Measurements from ENCODE around the gene SNTA1.

SNTA1 gene

DNA sequence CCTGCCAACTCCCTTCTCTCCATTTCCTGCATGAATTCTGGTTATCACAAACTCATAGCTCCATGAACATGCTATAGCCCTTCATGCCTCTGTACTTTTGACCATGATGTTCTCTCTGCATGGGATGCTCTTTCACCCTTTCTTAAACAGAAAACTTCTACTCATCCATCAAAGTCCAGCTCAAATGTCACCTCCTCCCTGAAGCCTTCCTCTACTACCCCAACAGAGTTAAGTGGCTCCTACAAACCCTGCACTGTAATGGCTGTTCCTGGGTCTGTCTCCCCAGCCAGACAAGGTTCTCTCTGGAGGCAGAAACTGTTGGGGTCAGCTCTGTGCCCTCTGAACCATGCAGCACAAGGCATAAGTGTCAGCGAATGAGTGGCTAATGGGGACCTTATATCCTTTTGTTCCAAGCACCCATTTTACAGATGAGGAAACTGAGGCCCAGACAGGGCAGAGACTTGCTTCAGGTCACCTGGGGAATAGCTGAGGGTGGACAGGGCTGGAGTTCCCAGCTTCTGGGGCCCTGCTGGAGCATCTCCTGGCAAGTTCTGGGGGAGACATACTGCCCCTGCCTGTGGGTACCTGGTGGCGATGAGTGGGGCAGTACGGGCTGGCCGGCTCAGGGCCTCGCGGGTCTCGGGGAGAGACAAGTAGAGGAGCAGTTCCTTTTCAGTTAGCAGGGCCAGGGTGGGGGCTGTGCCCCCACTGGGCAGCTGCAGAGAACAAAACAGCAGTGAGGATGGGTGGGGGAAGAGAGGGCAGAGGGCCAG is 31.7 kb downstream of the SNTA1 start:
- peaks cover 1% of the 10 kb centered on the region for H3K79me1 ChIP-seq (ENCODE audit: low read depth, low read length)
- no peak overlapping the region for H3K27ac ChIP-seq (replicated peaks; ENCODE audit: low read length)
- WGBS, 2 donors (ENCODE audit: extremely low coverage in 2 of 2, insufficient read length in 2 of 2, insufficient replicate concordance in 1 of 2): no CpG with 5 or more reads among the region's 7 CpGs
- DNase-seq (ENCODE audit: low spot score): no peak
- H4K91ac ChIP-seq (ENCODE audit: low read depth, low read length, poor library complexity): no peak overlapping the region
- no peak overlapping the region for H3K4ac ChIP-seq (ENCODE audit: low read length)
- H2AK5ac ChIP-seq (ENCODE audit: low read depth, low read length): peak overlapping the region; percentile 19
- H3K4me1 ChIP-seq (ENCODE audit: control insufficient read depth in 2 of 2, insufficient read depth in 1 of 2, low read depth in 1 of 2, low read length in 2 of 2): peaks cover 0 to 2% of the 10 kb centered on the region in 2 donors
- no peak overlapping the region for H4K8ac ChIP-seq (ENCODE audit: low read depth, low read length)
- no peak overlapping the region for H3K23ac ChIP-seq (ENCODE audit: low read depth, low read length, poor library complexity)
- no peak overlapping the region for H3K4me3 ChIP-seq (ENCODE audit: low read length in 2 of 2)
- no peak overlapping the region for H3K18ac ChIP-seq (ENCODE audit: low read length)
- H3K9me3 ChIP-seq (replicated peaks in 1 of 2; ENCODE audit: control insufficient read depth in 2 of 2, insufficient read depth in 1 of 2, low read depth in 1 of 2, low read length in 2 of 2): peaks cover 2 to 6% of the 10 kb centered on the region in 2 donors
- no peak overlapping the region for H2BK15ac ChIP-seq (ENCODE audit: low read length)
- H2BK120ac ChIP-seq (ENCODE audit: low read depth, low read length): no peak overlapping the region
- no peaks in the 10 kb centered on the region for H3K27me3 ChIP-seq (ENCODE audit: control insufficient read depth in 3 of 3, insufficient read depth in 3 of 3, low read depth in 1 of 3, low read length in 3 of 3)
- H2AFZ ChIP-seq (ENCODE audit: low read length): no peak overlapping the region
- H2BK5ac ChIP-seq (ENCODE audit: low read length): no peak overlapping the region
- no peak overlapping the region for H2BK12ac ChIP-seq (ENCODE audit: low read length)
- no peak overlapping the region for H3K9ac ChIP-seq (ENCODE audit: low read depth, low read length, poor library complexity)
- H3K14ac ChIP-seq (ENCODE audit: low read length): no peak overlapping the region
- H3K36me3 ChIP-seq (replicated peaks in 1 of 2; ENCODE audit: control insufficient read depth in 2 of 2, insufficient read depth in 2 of 2, low read length in 2 of 2): peaks cover 10 to 31% of the 10 kb centered on the region in 2 donors
- H3K4me2 ChIP-seq (ENCODE audit: insufficient read depth, low read length, poor library complexity, severe bottlenecking): no peak overlapping the region

GRCh38 chr20:33411242-33411641 is 32.3 kb downstream of the SNTA1 start:
- Histone ChIP-seq H3K23ac (ENCODE audit: low read depth, low read length, poor library complexity) (no peak overlapping the region), H2BK5ac (ENCODE audit: low read length) (no peak overlapping the region), H2AK5ac (ENCODE audit: low read depth, low read length) (no peak overlapping the region), H3K36me3 (replicated peaks in 1 of 2; ENCODE audit: control insufficient read depth in 2 of 2, insufficient read depth in 2 of 2, low read length in 2 of 2) (peaks cover 10 to 34% of the 10 kb centered on the region in 2 donors), H3K4me3 (ENCODE audit: low read length in 2 of 2) (no peak overlapping the region), H3K4me1 (ENCODE audit: control insufficient read depth in 2 of 2, insufficient read depth in 1 of 2, low read depth in 1 of 2, low read length in 2 of 2) (peaks cover 0 to 2% of the 10 kb centered on the region in 2 donors), H4K91ac (ENCODE audit: low read depth, low read length, poor library complexity) (no peak overlapping the region), H3K14ac (ENCODE audit: low read length) (no peak overlapping the region), H3K4me2 (ENCODE audit: insufficient read depth, low read length, poor library complexity, severe bottlenecking) (no peak overlapping the region), H3K79me1 (ENCODE audit: low read depth, low read length) (peaks cover 1% of the 10 kb centered on the region), H3K9me3 (replicated peaks in 1 of 2; ENCODE audit: control insufficient read depth in 2 of 2, insufficient read depth in 1 of 2, low read depth in 1 of 2, low read length in 2 of 2) (peaks cover 2 to 6% of the 10 kb centered on the region in 2 donors), H3K18ac (ENCODE audit: low read length) (no peak overlapping the region), H4K8ac (ENCODE audit: low read depth, low read length) (no peak overlapping the region), H3K4ac (ENCODE audit: low read length) (no peak overlapping the region), H2BK12ac (ENCODE audit: low read length) (no peak overlapping the region), H2AFZ (ENCODE audit: low read length) (no peak overlapping the region), H2BK15ac (ENCODE audit: low read length) (no peak overlapping the region), H3K9ac (ENCODE audit: low read depth, low read length, poor library complexity) (no peak overlapping the region), H2BK120ac (ENCODE audit: low read depth, low read length) (no peak overlapping the region), H3K27me3 (ENCODE audit: control insufficient read depth in 3 of 3, insufficient read depth in 3 of 3, low read depth in 1 of 3, low read length in 3 of 3) (no peaks in the 10 kb centered on the region), H3K27ac (replicated peaks; ENCODE audit: low read length) (no peak overlapping the region)
- WGBS, 2 donors (ENCODE audit: extremely low coverage in 2 of 2, insufficient read length in 2 of 2, insufficient replicate concordance in 1 of 2): no CpG with 5 or more reads among the region's 7 CpGs
- DNase-seq (ENCODE audit: low spot score): no peak

GRCh38 chr20:33410081-33410742 is 33.4 kb downstream of the SNTA1 start:
- H4K8ac ChIP-seq (ENCODE audit: low read depth, low read length): peak overlapping the region; percentile 3
- no CpG with 5 or more reads among the region's 15 CpGs for WGBS, 2 donors (ENCODE audit: extremely low coverage in 2 of 2, insufficient read length in 2 of 2, insufficient replicate concordance in 1 of 2)

More at GRCh38 chr20:33410081-33410742, 33.4 kb downstream of the SNTA1 start:
- H2BK5ac ChIP-seq (ENCODE audit: low read length): no peak overlapping the region
- no peak overlapping the region for H3K4me3 ChIP-seq (ENCODE audit: low read length in 2 of 2)
- H2AK5ac ChIP-seq (ENCODE audit: low read depth, low read length): no peak overlapping the region
- no peaks in the 10 kb centered on the region for H3K27me3 ChIP-seq (ENCODE audit: control insufficient read depth in 3 of 3, insufficient read depth in 3 of 3, low read depth in 1 of 3, low read length in 3 of 3)
- no peak overlapping the region for H3K23ac ChIP-seq (ENCODE audit: low read depth, low read length, poor library complexity)
- H3K18ac ChIP-seq (ENCODE audit: low read length): no peak overlapping the region
- H3K27ac ChIP-seq (replicated peaks; ENCODE audit: low read length): no peak overlapping the region
- H3K36me3 ChIP-seq (replicated peaks in 1 of 2; ENCODE audit: control insufficient read depth in 2 of 2, insufficient read depth in 2 of 2, low read length in 2 of 2): peaks cover 10 to 34% of the 10 kb centered on the region in 2 donors
- no peak overlapping the region for H2BK12ac ChIP-seq (ENCODE audit: low read length)
- no peak overlapping the region for H3K4ac ChIP-seq (ENCODE audit: low read length)
- H3K4me1 ChIP-seq (ENCODE audit: control insufficient read depth in 2 of 2, insufficient read depth in 1 of 2, low read depth in 1 of 2, low read length in 2 of 2): no peaks in the 10 kb centered on the region
- H3K9ac ChIP-seq (ENCODE audit: low read depth, low read length, poor library complexity): no peak overlapping the region
- H3K9me3 ChIP-seq (replicated peaks in 1 of 2; ENCODE audit: control insufficient read depth in 2 of 2, insufficient read depth in 1 of 2, low read depth in 1 of 2, low read length in 2 of 2): peaks cover 2 to 6% of the 10 kb centered on the region in 2 donors
- no peak overlapping the region for H2AFZ ChIP-seq (ENCODE audit: low read length)
- no peak overlapping the region for H3K14ac ChIP-seq (ENCODE audit: low read length)
- H2BK120ac ChIP-seq (ENCODE audit: low read depth, low read length): no peak overlapping the region
- no peak overlapping the region for H4K91ac ChIP-seq (ENCODE audit: low read depth, low read length, poor library complexity)
- H3K79me1 ChIP-seq (ENCODE audit: low read depth, low read length): peaks cover 1% of the 10 kb centered on the region
- H3K4me2 ChIP-seq (ENCODE audit: insufficient read depth, low read length, poor library complexity, severe bottlenecking): no peak overlapping the region
- H2BK15ac ChIP-seq (ENCODE audit: low read length): no peak overlapping the region
- DNase-seq (ENCODE audit: low spot score): no peak
